Measurements from ENCODE around the gene TBCCD1. TPM values are rescaled to one million over a fixed set of nuclear protein-coding genes. Genes with fewer than 3 reads are reported as not detected.
"Not testable (repeated sequence)": the region's sequence is repeated elsewhere in the genome, so short reads cannot be mapped to it uniquely, and the experiment has no call there.

The TBCCD1 gene
- total RNA-seq, 1 experiment from 2014 or later, result 11.1 TPM

DNA sequence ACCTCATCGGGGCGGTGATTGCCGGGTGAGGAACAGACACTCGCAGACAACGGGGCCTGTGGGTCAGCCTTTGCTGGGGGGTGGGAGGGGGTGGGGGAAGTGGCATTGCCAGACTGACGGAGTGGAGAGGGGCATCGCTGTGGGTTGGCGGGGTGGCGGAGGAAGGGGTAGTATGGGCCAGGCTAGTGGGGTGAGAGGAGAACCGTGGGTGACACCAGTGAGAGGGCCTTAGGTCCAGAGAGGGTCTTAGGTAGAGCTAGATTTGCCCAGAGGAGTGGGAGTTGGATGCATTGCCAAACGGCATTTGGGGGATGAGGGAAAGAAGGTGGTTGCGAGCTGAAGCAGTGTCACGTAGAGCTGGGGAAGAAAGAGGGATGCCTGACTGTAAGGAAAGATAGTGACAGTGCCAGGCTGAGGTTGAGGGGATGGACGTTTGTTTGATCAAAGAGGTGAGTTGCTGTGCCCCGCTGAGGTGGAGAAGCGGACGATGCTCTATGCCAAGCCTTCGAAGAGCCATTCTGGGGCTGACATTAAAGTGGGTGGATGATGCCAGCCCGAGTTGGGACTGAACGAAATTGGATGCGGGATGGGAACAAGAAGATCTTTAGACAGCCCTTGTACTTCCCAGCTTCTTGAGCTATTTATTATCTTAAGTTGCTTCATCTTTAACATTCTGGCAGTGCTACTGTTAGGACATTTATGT, 4.0 kb upstream of the TBCCD1 start:
- BruUV-seq (replicated peaks), result no TSS peak
- no peaks in the 10 kb centered on the region for H3K27me3 Mint-ChIP-seq (ENCODE audit: insufficient read depth, unreplicated experiment)
- H3K36me3 Mint-ChIP-seq (ENCODE audit: insufficient read depth, unreplicated experiment), result peaks cover 47% of the 10 kb centered on the region

DNA sequence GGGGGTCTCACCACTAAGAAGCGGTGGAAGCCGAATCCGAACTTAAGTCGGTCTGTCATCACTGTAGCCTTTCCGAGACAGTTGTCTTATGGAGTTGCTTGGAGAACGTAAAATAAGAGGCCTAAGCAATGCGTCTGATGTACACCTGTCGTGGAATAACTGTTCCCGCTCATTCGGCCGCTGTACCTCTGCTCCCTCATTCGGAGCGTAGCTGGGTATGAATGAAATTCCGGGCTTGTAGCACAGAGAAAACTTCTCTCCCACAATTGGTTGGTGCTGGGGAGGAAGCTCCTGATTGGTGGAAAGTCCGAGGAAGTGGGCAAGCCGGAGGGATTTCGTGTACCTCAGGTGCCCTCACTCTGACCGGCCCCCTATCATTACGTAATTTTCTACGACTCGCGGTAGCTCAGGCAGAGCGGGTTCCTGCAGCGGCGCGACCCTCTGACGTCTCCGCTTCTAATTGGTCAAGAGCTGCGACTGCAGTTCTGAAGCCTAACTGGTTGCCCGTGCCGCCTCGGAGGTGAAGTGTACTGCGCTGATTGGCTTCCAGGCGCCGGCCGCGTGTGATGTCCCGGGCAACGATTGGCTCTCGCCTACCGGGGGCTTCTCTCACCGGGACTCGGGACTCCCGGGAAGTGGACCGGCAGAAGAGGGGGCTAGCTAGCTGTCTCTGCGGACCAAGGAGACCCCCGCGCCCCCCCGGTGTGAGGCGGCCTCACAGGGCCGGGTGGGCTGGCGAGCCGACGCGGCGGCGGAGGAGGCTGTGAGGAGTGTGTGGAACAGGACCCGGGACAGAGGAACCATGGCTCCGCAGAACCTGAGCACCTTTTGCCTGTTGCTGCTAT, 3.2 kb upstream of the TBCCD1 start, which contains the start of gene DNAJB11:
DNAJB11 (plus strand) TSS at position 625 of the 845 bp plus-strand sequence; CDS start at position 803, 178 bp downstream.
- Mint-ChIP-seq H3K36me3 (ENCODE audit: insufficient read depth, unreplicated experiment) (peaks cover 39% of the 10 kb centered on the region), H3K4me3 (ENCODE audit: unreplicated experiment) (peak within 1 kb of the TSS; percentile 79)
- intact Hi-C loops (cut with micrococcal nuclease), result no loop called here

More for the DNA sequence above, 4.0 kb upstream of the TBCCD1 start:
- intact Hi-C loops (cut with micrococcal nuclease), result no loop called here
- H3K9me3 Mint-ChIP-seq (ENCODE audit: unreplicated experiment), result no peaks in the 10 kb centered on the region
- H3K27ac Mint-ChIP-seq (ENCODE audit: low read depth, unreplicated experiment), result peak overlapping the region; percentile 97
- TF ChIP-seq, protein P1, sequence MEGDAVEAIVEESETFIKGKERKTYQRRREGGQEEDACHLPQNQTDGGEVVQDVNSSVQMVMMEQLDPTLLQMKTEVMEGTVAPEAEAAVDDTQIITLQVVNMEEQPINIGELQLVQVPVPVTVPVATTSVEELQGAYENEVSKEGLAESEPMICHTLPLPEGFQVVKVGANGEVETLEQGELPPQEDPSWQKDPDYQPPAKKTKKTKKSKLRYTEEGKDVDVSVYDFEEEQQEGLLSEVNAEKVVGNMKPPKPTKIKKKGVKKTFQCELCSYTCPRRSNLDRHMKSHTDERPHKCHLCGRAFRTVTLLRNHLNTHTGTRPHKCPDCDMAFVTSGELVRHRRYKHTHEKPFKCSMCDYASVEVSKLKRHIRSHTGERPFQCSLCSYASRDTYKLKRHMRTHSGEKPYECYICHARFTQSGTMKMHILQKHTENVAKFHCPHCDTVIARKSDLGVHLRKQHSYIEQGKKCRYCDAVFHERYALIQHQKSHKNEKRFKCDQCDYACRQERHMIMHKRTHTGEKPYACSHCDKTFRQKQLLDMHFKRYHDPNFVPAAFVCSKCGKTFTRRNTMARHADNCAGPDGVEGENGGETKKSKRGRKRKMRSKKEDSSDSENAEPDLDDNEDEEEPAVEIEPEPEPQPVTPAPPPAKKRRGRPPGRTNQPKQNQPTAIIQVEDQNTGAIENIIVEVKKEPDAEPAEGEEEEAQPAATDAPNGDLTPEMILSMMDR (IDR thresholded peaks at IDR 0.05; ENCODE audit: unreplicated experiment), result no peak
- no peak for DNase-seq (ENCODE audit: unreplicated experiment)
- H3K4me1 Mint-ChIP-seq (ENCODE audit: insufficient read depth, unreplicated experiment), result peaks cover 31% of the 10 kb centered on the region
- ChIA-PET CTCF (interaction anchor here (0.6 to 4.3 kb wide), 7 partner anchors 17 to 783 kb away, joined by 3 to 46 read pairs (median 4); no protein-coding TSS in a partner anchor), POLR2A (interaction anchor here (0.7 to 9.2 kb wide), 12 partner anchors 15 to 754 kb away, joined by 3 to 161 read pairs (median 9); partner anchors contain the start of genes EIF4A2 and RFC4)
- peak overlapping the region; percentile 79 for H3K4me3 Mint-ChIP-seq (ENCODE audit: unreplicated experiment)

DNA sequence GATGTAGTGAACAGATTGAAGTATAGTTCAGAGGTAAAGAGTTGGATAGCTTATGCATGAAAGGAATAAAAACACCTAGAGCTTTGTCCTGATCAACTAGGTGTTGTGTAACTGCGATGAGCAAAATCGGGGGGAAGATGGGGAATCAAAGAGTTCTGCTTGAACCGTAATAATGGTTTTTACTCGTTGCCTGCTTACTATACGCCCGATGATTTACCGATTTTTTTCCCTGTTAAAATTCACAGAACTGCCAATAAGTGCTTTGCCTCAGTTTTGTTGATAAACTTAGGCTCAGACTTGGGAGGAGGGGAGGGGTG, 2.6 kb upstream of the TBCCD1 start:
- no peak for DNase-seq (ENCODE audit: unreplicated experiment)
- Mint-ChIP-seq H3K4me3 (ENCODE audit: unreplicated experiment) (peak overlapping the region; percentile 79), H3K9me3 (ENCODE audit: unreplicated experiment) (no peaks in the 10 kb centered on the region), H3K27ac (ENCODE audit: low read depth, unreplicated experiment) (peak overlapping the region; percentile 97), H3K27me3 (ENCODE audit: insufficient read depth, unreplicated experiment) (no peaks in the 10 kb centered on the region), H3K4me1 (ENCODE audit: insufficient read depth, unreplicated experiment) (peaks cover 31% of the 10 kb centered on the region), H3K36me3 (ENCODE audit: insufficient read depth, unreplicated experiment) (peaks cover 33% of the 10 kb centered on the region)
- ChIA-PET POLR2A (interaction anchor here (0.7 to 9.2 kb wide), 18 partner anchors 16 to 753 kb away, joined by 3 to 161 read pairs (median 4); partner anchors contain the start of genes EIF4A2, RFC4 and TRA2B), CTCF (interaction anchor here (0.8 to 4.3 kb wide), 5 partner anchors 16 to 252 kb away, joined by 3 to 46 read pairs (median 4); no protein-coding TSS in a partner anchor)
- TF ChIP-seq, protein P1 (IDR thresholded peaks at IDR 0.05; ENCODE audit: unreplicated experiment), result no peak
- intact Hi-C loops (cut with micrococcal nuclease), result no loop called here
- TSS peak; percentile 66 for BruUV-seq (replicated peaks)

More for the DNA sequence above, 3.2 kb upstream of the TBCCD1 start, which contains the start of gene DNAJB11:
- no TSS peak for BruUV-seq (replicated peaks)
- Mint-ChIP-seq H3K9me3 (ENCODE audit: unreplicated experiment) (no peaks in the 10 kb centered on the region), H3K27me3 (ENCODE audit: insufficient read depth, unreplicated experiment) (no peaks in the 10 kb centered on the region), H3K4me1 (ENCODE audit: insufficient read depth, unreplicated experiment) (peaks cover 31% of the 10 kb centered on the region), H3K27ac (ENCODE audit: low read depth, unreplicated experiment) (peak within 1 kb of the TSS; percentile 97)
- DNase-seq (ENCODE audit: unreplicated experiment), result peak; percentile 99
- TF ChIP-seq, protein P1 (IDR thresholded peaks at IDR 0.05; ENCODE audit: unreplicated experiment), result no peak
- CTCF ChIA-PET, result interaction anchor here (0.6 to 4.3 kb wide), 6 partner anchors 15 to 627 kb away, joined by 3 to 46 read pairs (median 4); no protein-coding TSS in a partner anchor
- POLR2A ChIA-PET, result interaction anchor here (0.6 to 9.2 kb wide), 20 partner anchors 15 to 754 kb away, joined by 3 to 161 read pairs (median 4); partner anchors contain the start of genes EIF4A2, RFC4 and TRA2B

DNA sequence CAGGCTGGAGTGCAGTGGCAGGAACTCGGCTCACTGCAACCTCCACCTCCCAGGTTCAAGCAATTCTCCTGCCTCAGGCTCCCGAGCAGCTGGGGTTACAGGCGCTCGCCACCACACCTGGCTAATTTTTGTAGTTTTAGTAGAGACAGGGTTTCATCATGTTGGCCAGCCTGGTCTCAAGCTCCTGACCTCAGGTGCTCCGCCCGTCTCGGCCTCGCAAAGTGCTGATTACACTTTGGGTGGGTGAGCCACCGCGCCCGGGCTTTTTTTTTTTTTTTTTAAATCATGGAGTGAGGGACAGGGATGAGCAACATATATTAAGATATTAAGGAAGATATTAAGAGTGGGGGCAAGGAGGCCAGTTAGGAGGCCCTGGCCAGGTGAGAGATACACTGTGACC, 2.2 kb upstream of the TBCCD1 start:
- intact Hi-C loops (cut with micrococcal nuclease); DNase-seq (ENCODE audit: unreplicated experiment); BruUV-seq (replicated peaks); H3K27me3 Mint-ChIP-seq (ENCODE audit: insufficient read depth, unreplicated experiment); H3K9me3 Mint-ChIP-seq (ENCODE audit: unreplicated experiment): not testable (repeated sequence)
- CTCF ChIA-PET, result interaction anchor here (0.6 to 6.6 kb wide), 8 partner anchors 16 to 424 kb away, joined by 3 to 50 read pairs (median 5); no protein-coding TSS in a partner anchor
- POLR2A ChIA-PET, result interaction anchor here (0.6 to 9.2 kb wide), 13 partner anchors 16 to 636 kb away, joined by 3 to 161 read pairs (median 4); partner anchors contain the start of genes AHSG, EIF4A2, RFC4 and TRA2B
- peak overlapping the region; percentile 79 for H3K4me3 Mint-ChIP-seq (ENCODE audit: unreplicated experiment)
- peak overlapping the region; percentile 97 for H3K27ac Mint-ChIP-seq (ENCODE audit: low read depth, unreplicated experiment)
- H3K4me1 Mint-ChIP-seq (ENCODE audit: insufficient read depth, unreplicated experiment), result peaks cover 30% of the 10 kb centered on the region
- peaks cover 30% of the 10 kb centered on the region for H3K36me3 Mint-ChIP-seq (ENCODE audit: insufficient read depth, unreplicated experiment)

Measured in MCF 10A (cell line).